HEK293 (cell line): ENCODE measurements around the gene ZNF365.

Experiments used
- ATF2 ChIP-seq: fragments of 450-650 bp; formaldehyde crosslinking; IDR thresholded peaks from 2 replicates; pipeline ENCODE4 v1.5.1; 2016; ENCODE audit warnings: missing biosample characterization, missing genetic modification characterization, low read depth
- CTCF ChIP-seq: fragments of 450-650 bp; formaldehyde crosslinking; IDR thresholded peaks from 2 replicates; pipeline ENCODE4 v1.5.1; 2016; ENCODE audit warnings: missing biosample characterization, missing genetic modification characterization
- HOXA7 ChIP-seq: sonication (generic); formaldehyde crosslinking; IDR thresholded peaks from 2 replicates; pipeline ENCODE4 v1.8.1; 2022; ENCODE audit warnings: missing genetic modification reagents, borderline replicate concordance
- KLF1 ChIP-seq: fragments of 450-650 bp; formaldehyde crosslinking; IDR thresholded peaks from 2 replicates; pipeline ENCODE4 v1.5.1; 2016; ENCODE audit warnings: missing biosample characterization, missing genetic modification characterization
- PRDM4 ChIP-seq: fragments of 450-650 bp; formaldehyde crosslinking; IDR thresholded peaks from 2 replicates; pipeline ENCODE4 v1.5.1; 2017; ENCODE audit warnings: missing biosample characterization, missing genetic modification characterization
- ZNF501 ChIP-seq: fragments of 450-650 bp; formaldehyde crosslinking; IDR thresholded peaks from 2 replicates; pipeline ENCODE4 v1.5.1; 2016; ENCODE audit warnings: missing biosample characterization, missing genetic modification characterization
- ZNF626 ChIP-seq: fragments of 450-650 bp; sonication (Bioruptor Pico); formaldehyde crosslinking; IDR thresholded peaks from 2 replicates; pipeline ENCODE4 v1.5.1; 2018; ENCODE audit warnings: missing biosample characterization, missing genetic modification characterization, inconsistent platforms

- no peak for TF ChIP-seq KLF1 (tag by site-specific recombination)
- TF ChIP-seq ZNF501: no peak
- TF ChIP-seq CTCF (tag by site-specific recombination): no peak
- no peak for TF ChIP-seq HOXA7
- TF ChIP-seq PRDM4 (tag by site-specific recombination): no peak
- TF ChIP-seq ATF2 (tag by site-specific recombination): no peak
- TF ChIP-seq ZNF626 (tag by site-specific recombination): no peak
These were observed 77.4 kb downstream of the ZNF365 start for GRCh38 chr10:62451611-62451975.
